HG03558 (cell line): ENCODE results near the gene TBL1XR1.
A peak's percentile ranks its signal among the peaks of the same experiment; 100 is the strongest.

ENCODE experiments used
- ATAC-seq: cut with Tn5 transposase; IDR thresholded peaks from one replicate; pipeline ENCODE4 v1.9.1; 2021; ENCODE audit warnings: moderate number of reproducible peaks; ENCODE audit not compliant: unreplicated experiment; ENCODE audit errors: extremely low read depth

The TBL1XR1 gene

DNA sequence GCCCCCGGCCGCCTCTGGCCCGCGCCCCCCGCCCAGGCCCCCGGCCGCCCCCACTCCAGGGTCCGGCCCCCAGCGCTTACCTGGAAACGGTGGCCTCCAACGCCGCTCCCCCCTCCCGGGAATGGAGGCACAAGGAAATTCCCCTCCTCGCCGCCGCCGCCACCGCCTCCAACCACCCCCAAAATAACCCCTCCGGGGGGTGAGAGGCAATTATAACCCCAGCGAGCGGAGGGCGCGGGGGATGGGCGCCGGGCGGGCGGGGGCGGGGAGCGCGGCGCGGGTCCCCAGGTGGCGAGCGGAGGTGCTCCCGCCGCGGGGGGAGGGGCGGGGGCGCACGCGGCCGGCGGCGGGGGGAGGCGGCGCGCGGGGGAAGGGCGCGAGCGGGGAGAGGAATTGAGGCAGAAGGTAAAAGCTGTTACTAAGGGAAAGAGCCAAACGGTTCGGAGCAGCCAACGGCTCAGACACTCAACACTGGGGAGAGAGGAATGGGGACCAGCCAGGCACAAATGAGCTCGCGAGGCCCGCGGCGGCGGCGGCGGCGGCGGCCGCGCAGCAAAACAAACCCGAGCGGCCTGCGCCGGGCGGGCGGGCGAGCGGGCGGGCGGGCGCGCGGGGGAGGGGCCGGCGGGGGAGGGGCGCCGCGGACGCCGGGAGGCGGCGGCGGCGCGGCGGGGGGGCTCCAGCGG, at the start of gene TBL1XR1:
TBL1XR1 (minus strand) TSS at position 442 of the 686 bp plus-strand sequence. CDS start 132,505 bp downstream, outside the sequence.
- ATAC-seq = peak; percentile 26

DNA sequence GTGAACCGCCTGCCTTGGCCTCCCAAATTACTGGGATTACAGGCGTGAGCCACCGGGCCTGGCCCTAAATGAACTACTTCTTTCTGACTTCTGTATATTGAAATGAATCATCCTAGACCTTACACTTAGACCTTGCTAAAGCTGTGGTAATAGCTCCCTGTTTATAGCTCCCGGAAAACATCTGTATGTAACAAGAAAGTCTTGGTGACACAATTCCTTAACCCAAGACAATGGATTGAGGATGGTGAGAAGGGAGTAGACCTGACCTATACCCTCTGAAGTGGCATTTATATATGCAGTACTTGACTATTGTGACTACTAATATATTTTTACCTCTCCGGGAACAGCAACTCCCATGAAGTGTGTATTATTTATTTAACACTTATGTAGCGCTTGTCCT, 48.0 kb upstream of the TBL1XR1 start:
- no peak for ATAC-seq

DNA sequence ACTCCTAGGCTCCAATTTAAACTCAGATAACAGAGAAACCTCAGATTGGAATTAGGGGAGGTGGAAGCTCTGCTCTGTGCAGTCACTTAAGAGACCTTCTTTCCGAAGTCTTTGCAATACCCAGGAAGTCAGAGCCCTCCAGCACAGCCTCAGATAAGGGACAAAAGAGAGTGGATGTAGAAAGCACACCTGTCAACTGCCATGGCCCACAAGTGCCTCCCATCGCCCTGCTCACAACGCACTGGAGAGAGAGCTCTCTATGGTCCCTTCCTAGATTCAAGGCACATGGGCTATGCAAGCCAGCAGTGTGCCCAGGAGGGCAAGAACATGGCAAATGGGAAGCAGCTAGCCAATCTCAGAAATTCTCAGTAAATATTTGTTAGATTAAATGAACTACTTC, 47.3 kb upstream of the TBL1XR1 start:
- no peak for ATAC-seq

DNA sequence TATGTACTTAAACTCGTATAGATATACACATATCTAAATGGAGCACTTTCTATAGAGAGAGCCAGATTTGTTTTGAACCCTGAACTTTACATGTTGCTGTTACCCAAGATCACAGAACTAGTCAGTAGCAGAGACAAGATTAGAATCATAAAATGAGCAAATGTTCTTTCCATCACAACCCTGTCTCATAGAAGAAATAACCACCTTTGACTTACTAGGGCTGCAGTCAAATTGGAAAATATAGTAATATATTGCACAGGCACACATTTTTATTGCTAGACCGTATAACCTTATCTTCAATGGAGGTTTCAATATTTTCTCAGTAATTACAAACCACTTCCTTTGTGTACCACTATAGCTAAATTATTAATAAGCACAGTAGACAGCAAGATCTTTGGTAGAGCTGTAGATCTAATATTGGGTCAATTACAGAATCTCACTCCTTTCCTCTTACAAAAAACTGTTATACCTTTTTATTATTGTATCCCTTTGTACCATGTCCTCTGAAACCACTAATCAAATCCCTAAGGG, 41.5 kb upstream of the TBL1XR1 start:
- ATAC-seq = no peak

DNA sequence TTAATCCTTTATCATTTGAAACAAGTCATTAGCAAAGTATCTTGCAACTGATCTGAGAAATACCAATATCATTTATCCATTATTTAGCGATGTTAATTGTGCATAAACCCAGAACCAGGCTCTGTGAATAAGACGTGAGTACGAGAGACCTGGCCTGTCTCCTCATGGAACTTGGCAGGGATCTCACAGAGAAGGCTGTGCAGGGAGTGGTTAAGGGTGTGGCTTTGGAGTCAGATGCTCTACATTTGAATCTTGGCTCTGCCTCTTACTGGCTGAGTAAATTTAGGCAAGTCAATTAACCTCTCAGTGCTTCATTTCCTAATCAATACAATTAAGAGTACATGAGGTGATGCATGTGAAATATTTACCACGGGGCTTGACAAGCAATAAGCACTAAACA, 39.9 kb upstream of the TBL1XR1 start:
- ATAC-seq = no peak

DNA sequence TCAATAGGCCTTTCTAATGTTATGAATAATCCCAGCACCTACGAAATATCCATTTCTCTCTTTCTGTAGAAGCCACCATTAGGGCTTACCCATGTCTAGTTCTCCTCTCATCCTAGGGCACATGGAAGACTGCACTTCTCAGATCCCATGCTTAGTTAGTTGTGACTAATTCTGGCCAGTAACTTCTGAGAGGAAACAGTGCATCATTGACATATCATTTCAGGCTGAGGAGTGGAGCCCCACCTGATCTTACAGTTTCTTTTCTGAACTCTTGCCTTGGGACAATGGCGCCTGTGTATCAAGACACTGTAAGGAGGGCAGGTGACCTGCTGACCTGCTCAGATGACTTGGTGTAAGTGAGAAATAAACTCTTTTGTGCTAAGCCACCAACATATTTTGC, 39.4 kb upstream of the TBL1XR1 start:
- ATAC-seq = no peak

DNA sequence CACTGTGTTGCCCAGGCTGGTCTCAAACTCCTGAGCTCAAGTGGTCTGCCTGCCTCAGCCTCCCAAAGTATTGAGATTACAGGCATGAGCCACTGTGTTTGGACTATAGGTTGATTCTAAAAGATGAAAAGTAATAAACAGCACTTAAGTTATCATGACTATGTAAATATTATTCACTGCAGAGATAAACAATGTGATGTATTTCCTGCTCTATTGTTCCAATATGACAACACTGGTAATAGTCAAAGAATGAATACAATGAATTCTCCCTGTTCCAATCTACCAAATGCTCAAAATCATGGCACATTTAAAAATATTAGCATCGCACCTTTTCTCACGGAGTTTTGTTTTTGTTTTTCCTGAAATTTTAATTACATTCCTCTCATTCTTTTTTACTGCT, 36.8 kb upstream of the TBL1XR1 start:
- no peak for ATAC-seq

DNA sequence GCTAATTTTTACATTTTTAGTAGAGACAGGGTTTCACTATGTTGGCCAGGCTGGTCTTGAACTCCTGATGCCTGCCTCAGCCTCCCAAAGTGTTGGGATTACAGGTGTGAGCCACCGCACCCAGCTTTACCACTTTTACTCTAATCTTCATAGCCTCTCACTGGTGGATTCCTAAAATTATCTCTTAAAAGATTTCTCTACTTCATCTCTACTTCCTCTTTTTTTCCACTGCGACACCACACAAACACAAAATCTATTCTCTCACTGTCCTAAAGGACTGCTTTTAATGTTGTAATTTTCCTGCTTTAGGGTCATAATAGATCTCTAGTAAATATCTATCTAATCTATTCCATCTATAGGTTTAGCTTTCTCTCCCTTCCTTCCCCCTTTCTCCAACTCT, 34.0 kb upstream of the TBL1XR1 start:
- no peak for ATAC-seq

DNA sequence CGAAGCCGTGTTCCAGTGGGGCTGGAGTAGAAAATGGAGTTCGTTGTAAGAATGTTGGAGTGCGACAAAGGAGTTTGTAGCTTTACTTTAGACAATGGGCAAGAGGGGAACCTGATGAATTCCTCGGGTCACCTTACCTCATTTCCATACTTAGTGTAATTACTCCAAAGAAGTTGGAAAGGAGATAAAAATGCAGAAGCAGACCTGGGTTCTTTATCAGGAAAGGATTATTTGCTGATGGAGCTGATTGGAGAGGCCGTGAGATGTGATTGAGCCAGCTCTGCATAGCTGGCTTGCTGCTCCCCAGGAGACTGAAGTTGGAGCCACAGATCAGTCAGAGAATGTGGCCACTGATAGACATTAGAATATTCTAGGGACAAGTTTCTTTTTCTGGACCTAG, 33.4 kb upstream of the TBL1XR1 start:
- no peak for ATAC-seq

DNA sequence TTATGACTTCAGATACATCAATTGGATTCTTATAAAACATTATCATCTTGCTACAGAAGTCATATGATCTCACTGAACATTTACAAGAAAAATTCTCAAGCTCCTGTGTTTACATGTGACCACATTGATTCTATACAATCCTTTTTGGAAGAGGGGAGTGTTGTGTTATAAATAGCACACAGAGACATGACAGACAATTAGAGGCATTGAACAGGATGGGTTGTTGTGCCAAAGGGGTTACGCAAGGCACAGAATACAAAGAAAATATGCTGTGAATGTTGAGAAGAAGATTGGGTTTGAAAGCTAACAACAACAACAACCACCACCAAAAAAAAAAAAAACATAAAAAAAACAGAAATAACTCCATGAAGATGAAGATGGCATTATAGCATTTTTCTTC, 32.5 kb upstream of the TBL1XR1 start:
- ATAC-seq = no peak

DNA sequence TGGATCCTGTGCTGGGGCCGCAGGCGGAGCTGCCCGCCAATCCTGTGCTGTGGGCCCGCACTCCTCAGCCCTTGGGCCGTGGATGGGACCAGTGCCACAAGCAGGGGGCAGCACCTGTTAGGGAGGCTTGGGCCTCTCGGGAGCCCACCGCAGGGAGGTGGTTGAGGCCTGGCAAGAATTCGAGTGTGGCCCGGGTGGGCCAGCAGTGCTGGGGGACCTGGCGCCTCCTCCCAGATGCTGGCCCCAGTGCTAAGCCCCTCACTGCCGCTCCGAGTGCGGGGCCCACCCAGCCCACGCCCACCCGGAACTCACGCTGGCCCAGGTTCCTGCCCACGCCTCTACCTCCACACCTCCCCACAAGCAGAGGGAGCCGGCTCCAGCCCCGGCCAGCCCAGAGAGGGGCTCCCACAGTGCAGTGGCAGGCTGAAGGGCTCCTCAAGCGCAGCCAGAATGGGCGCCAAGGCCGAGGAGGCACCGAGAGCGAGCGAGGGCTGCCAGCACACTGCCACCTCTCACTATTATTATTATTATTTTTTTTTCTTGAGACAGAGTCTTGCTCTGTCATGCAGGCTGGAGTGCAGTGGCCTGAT, 31.4 kb upstream of the TBL1XR1 start:
- no peak for ATAC-seq

DNA sequence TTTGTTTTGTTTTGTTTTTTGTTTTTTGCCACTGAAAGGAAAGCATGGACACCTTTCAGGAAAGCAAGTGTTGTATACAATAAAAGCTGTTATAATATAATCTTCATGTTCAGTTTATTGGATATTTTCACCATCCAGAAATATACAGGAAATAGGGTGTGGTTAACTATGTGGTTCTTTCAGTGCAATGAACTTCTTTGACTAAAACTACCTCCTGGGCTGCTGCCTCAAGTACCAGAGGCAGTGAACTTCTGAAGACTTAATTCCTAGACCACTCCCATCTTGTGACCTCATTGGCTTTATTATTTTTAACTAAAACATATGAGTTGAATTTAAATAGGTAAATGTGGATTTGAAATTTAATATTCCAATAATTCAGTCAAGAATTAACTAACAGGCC, 27.1 kb upstream of the TBL1XR1 start:
- no peak for ATAC-seq

DNA sequence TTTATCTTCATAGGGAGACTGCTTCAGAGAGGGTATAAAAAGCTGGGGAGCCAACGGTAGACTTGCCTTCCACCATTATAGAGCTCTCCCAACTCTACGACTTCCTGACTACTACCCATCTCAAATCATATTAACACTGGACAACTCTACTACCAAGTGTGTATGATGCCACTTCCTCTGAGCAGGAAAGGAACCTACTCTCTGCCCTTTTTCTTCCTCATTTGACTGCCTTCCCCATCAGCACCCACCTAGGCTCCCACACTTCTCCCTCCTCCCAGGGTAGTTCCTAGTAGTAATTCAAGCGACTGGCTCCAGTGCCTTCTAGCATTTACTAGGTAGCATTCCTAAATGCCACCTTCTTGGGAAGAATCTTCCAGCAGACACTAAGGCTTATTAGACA, 24.5 kb upstream of the TBL1XR1 start:
- ATAC-seq = no peak

DNA sequence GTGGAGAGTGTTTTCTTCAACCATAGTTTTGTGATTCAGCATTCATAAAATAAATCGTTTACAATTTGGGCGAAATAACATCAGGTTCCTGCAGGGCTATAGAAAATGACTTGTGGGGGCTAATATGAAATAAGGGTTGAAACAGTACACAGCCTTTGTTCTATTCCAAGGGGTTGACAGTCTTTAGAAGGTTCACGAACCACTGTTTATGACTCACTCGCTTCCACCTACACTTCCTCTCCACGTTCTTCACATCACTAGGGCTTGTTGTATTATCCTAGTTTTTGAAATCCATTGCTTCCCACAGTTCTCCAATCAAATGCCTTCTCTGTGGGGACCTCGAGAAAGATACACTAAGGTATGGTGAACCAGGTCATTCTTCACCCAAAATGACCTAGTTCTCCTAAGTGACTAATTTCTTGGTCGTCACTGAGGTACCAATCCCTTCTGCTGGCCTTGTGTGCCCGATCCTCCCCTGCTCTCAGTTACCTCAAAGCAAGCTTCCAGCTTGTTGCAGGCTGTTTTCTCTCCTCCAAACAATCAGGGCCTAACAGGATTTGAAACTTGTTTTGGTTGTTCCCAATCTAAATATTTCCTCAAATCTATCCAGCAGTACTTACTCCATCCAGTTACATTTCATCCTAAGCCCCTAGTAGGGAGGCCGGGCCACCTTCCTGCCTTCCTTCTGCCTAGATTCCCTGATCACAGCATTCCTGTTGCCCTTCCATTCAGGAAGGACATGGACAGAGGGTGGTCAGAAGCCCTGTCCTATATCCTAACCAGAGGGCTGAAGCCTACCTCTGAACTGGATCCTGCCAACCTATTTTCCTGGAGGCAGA, 23.1 kb upstream of the TBL1XR1 start:
- ATAC-seq = no peak

DNA sequence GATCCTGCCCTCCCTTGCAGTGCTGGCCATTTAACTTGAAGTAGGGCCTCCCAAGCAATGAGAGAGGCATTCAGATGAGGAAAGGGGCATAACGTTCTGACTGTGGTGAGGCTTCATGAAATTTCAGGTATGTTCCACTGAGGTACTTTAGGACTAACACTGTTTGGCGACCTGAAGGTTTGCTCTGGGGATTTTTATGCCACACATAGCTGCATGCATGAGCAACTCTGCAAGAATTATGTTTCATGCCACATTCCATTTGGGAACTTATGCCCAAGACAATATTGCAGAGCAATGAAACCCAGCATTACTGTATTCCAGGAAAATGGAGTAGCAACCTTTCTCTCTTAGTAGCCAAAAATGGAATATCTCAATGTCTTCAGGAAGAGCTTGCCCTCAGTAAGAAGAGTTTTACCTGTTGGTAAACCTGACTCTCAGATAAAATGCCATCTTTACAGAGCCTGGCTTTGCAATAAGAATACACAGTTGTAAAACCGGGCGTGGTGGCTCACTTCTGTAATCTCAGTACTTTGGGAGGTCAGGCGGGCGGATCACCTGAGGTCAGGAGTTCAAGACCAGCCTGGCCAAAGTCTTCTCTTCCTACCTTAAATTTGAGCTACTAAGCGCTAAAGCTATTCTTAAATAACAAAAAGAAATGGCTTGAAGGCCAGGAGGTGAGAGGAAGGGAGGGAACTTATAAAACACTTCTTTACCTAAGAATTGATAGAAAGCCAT, 16.7 kb upstream of the TBL1XR1 start:
- no peak for ATAC-seq

DNA sequence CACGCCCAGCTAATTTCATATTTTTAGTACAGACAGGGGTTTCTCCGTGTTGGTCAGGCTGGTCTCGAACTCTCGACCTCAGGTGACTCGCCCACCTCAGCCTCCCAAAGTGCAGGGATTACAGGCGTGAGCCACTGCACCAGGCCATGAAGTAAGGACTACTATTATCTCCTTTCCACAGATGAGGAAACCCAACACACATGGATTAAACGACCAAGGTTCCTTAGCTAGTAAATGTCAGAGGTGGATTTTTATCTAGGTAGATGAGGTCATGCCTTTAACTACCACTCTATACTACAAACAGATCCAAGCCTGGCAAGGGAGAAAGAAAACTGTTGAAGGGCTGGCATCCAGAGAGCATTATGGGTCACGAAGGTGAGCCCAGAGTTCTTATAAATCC, 15.5 kb upstream of the TBL1XR1 start:
- no peak for ATAC-seq

DNA sequence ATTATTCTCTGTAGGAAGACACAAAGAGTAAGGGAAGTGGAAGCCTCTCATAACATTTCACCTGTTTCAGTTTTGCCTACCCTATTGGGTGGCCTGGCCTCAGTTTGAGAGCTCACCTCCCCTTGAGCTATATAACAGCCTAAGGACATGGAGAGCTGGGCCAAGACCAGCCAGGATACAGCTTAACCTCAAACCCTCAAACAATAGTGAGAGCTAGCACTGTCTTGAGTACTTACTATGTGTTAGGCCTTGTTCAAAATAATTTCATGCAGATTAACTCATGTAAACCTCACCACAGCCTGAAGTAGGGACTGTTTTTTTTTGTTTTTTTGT, 15.0 kb upstream of the TBL1XR1 start:
- ATAC-seq = no peak

DNA sequence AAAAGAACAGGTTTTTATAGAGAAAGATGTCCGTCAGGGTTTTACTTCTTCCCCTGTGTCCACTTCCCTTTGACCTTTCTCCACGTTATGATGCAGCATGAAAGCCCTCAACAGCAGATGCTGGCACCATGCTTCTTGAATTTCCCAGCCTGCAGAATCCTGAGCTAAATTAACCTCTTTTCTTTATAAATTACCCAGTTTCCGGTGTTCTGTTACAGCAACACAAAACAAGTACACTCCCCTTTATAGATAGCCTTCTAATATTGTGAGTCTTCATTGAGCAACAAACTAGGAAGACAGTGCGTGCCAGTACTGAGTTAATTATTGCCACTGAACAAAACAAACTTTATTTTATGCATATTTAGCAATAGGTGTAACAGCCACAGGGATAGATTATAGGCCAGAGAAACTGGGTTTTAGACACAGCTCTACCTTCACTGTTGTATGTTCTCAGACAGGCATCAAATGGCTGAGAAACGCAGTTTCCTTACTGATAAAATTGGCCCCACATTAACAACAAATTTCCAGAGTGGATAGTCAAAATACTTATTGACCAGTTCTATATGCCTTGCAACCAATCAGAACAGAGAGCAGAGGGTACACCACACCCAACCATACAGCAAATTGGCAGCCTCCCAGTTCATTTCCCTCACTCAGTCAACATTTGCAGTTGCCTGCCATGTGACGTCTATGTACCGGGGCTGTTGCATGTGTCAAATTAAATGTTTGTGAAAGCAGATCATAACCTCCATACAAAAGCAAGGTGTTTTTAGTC, 14.4 kb upstream of the TBL1XR1 start:
- no peak for ATAC-seq

DNA sequence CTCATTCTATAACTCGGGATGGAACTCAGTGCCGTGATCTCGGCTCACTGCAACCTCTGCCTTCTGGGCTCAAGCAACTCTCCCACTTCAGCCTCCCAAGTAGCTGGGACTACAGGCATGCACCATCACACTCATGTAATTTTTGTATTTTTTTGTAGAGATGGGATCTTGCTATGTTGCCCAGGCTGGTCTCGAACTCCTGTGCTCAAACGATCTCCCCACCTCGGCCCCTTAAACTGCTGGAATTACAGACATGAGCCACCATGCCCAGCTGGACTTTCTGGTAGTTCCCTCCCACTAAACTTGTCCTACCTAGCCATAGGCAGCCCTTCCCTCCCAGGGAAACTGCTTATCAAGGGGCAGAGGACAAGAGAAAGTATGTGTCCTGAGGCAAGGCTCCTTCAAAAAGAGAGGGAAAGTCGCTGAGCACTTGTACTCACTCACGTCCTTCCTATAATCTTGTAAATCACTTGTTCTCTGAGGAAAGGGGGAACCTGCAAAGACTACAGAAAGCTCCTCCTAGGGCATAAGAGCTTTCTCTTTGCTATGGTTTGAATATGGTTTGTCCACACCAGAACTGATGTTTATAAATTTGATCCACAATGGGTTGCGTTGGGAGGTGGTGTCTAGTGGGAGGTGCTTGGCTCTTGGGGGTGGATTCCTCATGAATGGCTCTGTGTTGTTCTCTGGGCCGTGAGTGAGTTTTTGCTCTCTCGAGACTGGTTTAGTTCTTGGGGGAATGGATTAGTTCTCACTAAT, 13.6 kb upstream of the TBL1XR1 start:
- no peak for ATAC-seq
